ENCODE data around the gene AGTPBP1.
"Not testable (repeated sequence)": the region's sequence is repeated elsewhere in the genome, so short reads cannot be mapped to it uniquely, and the experiment has no call there.

Gene AGTPBP1

GRCh38 chr9:85738509-85738908 lies 3.2 kb downstream of the AGTPBP1 start:
- Mint-ChIP-seq H3K36me3 (ENCODE audit: low read depth) (peaks cover 2% of the 10 kb centered on the region), H3K9me3 (no peaks in the 10 kb centered on the region), H3K27ac (no peak overlapping the region), H3K4me3 (no peak overlapping the region), H3K27me3 (ENCODE audit: low read depth) (no peaks in the 10 kb centered on the region), H3K4me1 (ENCODE audit: low read depth) (peaks cover 22% of the 10 kb centered on the region)

DNA sequence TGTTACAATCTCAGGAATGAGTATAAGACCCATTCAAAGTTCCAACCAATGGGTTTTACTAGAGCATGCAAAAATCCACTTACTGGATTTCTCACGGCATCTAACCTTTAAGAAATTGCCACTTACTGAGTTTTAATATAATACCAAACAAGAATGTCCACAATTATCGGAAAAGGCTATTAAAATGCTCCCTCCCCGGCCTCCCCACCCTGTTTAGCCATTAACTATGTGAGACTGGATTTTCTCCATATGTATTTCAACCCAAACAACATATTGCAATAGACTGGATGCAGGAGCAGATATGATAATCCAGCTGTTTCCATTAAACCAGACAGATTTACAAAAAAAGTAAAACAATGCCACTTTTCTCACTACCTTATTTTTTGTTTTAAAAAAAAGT lies 4.1 kb downstream of the AGTPBP1 start:
- Mint-ChIP-seq H3K27ac (no peak overlapping the region), H3K36me3 (ENCODE audit: low read depth) (peaks cover 6% of the 10 kb centered on the region), H3K4me1 (ENCODE audit: low read depth) (peaks cover 21% of the 10 kb centered on the region), H3K4me3 (no peak overlapping the region), H3K27me3 (ENCODE audit: low read depth) (no peaks in the 10 kb centered on the region), H3K9me3 (no peaks in the 10 kb centered on the region)

DNA sequence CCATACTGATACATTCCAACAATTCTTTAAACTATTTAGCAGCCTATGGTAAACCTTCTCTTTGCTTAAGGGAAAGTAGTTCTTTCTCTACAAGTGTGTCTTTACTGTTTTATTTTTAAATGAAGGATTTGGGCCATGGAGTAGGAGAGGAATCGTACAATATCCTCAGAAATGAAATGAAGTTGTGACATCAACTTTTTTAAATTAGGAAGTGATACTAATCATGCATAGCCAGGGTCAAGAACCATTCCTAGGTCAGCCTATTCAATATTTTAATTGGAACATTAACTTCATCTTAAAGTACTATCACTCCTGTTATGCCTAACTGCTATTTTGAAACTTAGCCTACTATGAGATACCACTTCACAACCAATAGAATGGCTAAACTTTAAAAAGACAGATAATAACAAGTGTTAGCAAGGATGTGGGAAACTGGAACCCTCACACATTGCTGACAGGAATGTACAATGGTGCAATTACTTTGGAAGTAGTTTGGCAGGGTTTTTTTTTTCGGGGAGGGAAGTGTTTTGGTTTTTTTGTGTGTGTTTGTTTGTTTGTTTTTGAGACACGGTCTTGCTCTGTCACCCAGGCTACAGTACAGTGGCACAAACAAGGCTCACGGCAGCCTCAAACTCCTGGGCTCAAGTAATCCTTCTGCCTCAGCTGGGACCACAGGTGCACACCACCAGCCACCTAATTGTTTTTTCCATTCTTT lies 10.7 kb downstream of the AGTPBP1 start:
- H3K27ac Mint-ChIP-seq: no peak overlapping the region
- H3K9me3 Mint-ChIP-seq: no peaks in the 10 kb centered on the region
- peaks cover 6% of the 10 kb centered on the region for H3K36me3 Mint-ChIP-seq (ENCODE audit: low read depth)
- H3K4me3 Mint-ChIP-seq: no peak overlapping the region
- no peaks in the 10 kb centered on the region for H3K27me3 Mint-ChIP-seq (ENCODE audit: low read depth)
- H3K4me1 Mint-ChIP-seq (ENCODE audit: low read depth): peaks cover 46% of the 10 kb centered on the region

DNA sequence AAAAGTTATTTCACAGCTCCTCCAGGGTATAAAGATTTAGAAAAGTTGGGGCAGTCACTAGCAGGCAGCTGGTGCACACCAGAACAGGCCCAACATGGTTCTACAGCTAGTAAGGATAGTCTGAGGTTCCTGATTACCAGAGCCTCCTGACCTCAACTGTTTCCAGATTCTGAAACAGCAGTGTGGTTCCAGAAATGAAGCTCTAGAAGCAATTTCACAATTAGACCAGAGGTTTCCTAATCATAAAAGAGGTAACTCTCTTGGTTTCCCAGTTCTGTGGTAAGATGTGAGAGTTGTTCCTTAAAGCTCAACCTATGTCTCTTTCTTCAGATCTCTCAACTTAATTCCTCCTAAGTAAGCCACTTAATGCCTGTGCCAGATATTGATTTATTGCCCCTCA lies 11.9 kb downstream of the AGTPBP1 start:
- H3K27me3 Mint-ChIP-seq (ENCODE audit: low read depth): no peaks in the 10 kb centered on the region
- H3K9me3 Mint-ChIP-seq: no peaks in the 10 kb centered on the region
- no peak overlapping the region for H3K4me3 Mint-ChIP-seq
- H3K27ac Mint-ChIP-seq: no peak overlapping the region
- H3K36me3 Mint-ChIP-seq (ENCODE audit: low read depth): peaks cover 6% of the 10 kb centered on the region
- peaks cover 45% of the 10 kb centered on the region for H3K4me1 Mint-ChIP-seq (ENCODE audit: low read depth)

DNA sequence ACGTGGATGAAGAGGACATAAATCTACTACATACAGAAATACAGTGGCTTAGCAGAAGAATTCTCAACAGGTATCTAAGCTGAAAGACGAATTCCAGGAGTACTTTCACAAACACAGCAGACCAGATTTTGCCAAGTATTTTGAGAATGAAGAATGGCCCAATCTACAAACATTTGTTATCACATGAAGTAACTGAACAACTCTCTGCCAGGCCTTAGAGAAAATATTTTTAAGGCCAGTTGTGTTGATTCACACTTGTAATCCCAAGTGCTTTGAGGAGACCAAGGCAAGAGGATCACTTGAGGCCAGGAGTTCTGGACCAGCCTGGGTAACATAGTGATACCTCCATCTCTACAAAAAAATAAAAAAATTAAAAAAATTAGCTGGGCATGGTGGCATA lies 14.3 kb downstream of the AGTPBP1 start:
- Mint-ChIP-seq H3K27ac (no peak overlapping the region), H3K36me3 (ENCODE audit: low read depth) (peaks cover 8% of the 10 kb centered on the region), H3K9me3 (no peaks in the 10 kb centered on the region), H3K4me1 (ENCODE audit: low read depth) (peaks cover 52% of the 10 kb centered on the region), H3K27me3 (ENCODE audit: low read depth) (no peaks in the 10 kb centered on the region), H3K4me3 (no peak overlapping the region)

DNA sequence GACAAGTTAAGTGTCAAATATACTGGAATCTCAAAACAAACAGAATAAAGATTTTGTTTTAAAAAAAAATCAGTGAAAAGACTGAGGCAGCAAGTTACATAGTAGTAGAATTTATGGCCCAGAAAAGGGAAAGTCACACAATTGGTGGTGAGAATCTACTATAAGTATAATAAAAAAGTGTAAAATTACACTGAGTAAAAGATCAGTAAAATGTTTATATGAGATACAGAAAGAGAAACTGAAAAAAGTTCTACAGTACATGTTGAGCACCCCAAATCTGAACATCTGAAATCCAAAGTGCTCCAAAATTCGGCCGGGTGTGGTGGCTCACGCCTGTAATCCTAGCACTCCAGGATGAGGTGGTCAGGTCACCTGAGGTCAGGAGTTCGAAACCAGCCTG lies 15.0 kb downstream of the AGTPBP1 start:
- Mint-ChIP-seq H3K4me1 (ENCODE audit: low read depth) (peaks cover 49% of the 10 kb centered on the region), H3K4me3 (no peak overlapping the region), H3K36me3 (ENCODE audit: low read depth) (peaks cover 14% of the 10 kb centered on the region), H3K9me3 (no peaks in the 10 kb centered on the region), H3K27ac (no peak overlapping the region), H3K27me3 (ENCODE audit: low read depth) (no peaks in the 10 kb centered on the region)

DNA sequence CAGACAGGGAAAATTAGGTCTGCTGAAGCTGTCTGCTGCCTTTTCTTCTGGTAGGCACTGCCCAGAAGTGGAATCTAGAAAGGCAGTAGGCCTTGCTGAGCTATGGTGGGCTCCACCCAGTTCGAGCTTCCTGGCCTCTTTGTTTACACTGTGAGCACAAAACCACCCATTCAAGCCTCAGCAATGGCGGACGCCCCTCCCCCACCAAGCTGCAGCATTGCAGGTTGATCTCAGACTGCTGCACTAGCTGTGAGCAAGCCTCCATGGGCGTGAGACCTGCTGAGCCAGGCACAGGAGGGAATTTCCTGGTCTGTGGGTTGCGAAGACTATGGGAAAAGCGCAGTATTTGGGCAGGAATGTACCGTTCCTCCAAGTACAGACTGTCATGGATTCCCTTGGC lies 18.5 kb downstream of the AGTPBP1 start:
- H3K9me3 Mint-ChIP-seq: peaks cover 15% of the 10 kb centered on the region
- H3K4me3 Mint-ChIP-seq: no peak overlapping the region
- H3K4me1 Mint-ChIP-seq (ENCODE audit: low read depth): peaks cover 35% of the 10 kb centered on the region
- peak overlapping the region; percentile 20 for H3K27ac Mint-ChIP-seq
- peaks cover 26% of the 10 kb centered on the region for H3K36me3 Mint-ChIP-seq (ENCODE audit: low read depth)
- H3K27me3 Mint-ChIP-seq (ENCODE audit: low read depth): no peaks in the 10 kb centered on the region

- H3K4me3 Mint-ChIP-seq; H3K27ac Mint-ChIP-seq; H3K27me3 Mint-ChIP-seq (ENCODE audit: low read depth): not testable (repeated sequence)
- Mint-ChIP-seq H3K36me3 (ENCODE audit: low read depth) (peaks cover 26% of the 10 kb centered on the region), H3K4me1 (ENCODE audit: low read depth) (peaks cover 31% of the 10 kb centered on the region), H3K9me3 (peaks cover 15% of the 10 kb centered on the region)
These were observed 22.3 kb downstream of the AGTPBP1 start for GRCh38 chr9:85719411-85719810.

GRCh38 chr9:85717818-85718217 lies 23.9 kb downstream of the AGTPBP1 start:
- H3K27ac Mint-ChIP-seq; H3K4me3 Mint-ChIP-seq; H3K27me3 Mint-ChIP-seq (ENCODE audit: low read depth): not testable (repeated sequence)
- Mint-ChIP-seq H3K36me3 (ENCODE audit: low read depth) (peaks cover 25% of the 10 kb centered on the region), H3K9me3 (peaks cover 15% of the 10 kb centered on the region), H3K4me1 (ENCODE audit: low read depth) (peaks cover 19% of the 10 kb centered on the region)

- Mint-ChIP-seq H3K4me1 (ENCODE audit: low read depth) (peaks cover 17% of the 10 kb centered on the region), H3K27ac (no peak overlapping the region), H3K4me3 (no peak overlapping the region), H3K36me3 (ENCODE audit: low read depth) (peaks cover 23% of the 10 kb centered on the region), H3K9me3 (peaks cover 15% of the 10 kb centered on the region), H3K27me3 (ENCODE audit: low read depth) (no peaks in the 10 kb centered on the region)
These were observed 24.5 kb downstream of the AGTPBP1 start for GRCh38 chr9:85717220-85717619.

DNA sequence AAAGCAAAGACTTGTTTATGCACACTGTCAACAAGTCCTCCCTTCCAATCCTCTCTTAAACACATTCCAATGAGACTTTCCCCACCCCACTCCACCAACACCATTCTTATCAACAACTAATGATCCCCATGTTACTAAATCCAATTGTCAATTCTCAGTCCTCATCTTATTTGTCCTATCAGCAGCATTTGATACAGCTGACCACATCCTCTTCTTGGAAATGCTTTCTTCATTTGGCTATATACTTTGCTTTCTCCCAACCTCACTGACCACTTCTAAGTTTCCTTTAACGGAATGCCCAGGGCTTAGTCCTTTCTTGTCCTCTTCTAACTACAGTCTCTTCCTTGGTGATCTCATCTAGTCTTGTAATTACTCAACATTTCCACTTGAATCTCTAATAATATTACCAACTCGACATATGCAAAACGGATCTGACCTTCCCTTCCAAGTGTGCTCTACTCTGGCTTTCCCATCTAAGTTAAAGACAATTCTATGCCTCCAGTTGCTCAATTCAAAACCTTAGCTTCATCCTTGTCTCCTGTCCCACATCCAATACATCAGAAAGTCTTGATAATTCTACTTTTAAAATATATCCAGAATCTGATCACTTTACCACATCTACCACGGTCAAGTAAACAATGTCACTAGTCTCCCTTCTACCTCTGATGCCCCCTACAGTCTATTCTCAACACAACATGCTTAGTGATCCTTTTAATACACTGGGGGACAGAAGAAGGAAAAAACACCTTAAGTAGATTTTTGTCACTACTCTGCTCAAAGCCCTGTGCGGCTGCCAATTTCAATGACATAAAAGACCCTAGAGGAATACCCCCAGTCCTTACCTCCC lies 25.5 kb downstream of the AGTPBP1 start:
- Mint-ChIP-seq H3K36me3 (ENCODE audit: low read depth) (peaks cover 16% of the 10 kb centered on the region), H3K4me3 (no peak overlapping the region), H3K4me1 (ENCODE audit: low read depth) (peaks cover 17% of the 10 kb centered on the region), H3K27me3 (ENCODE audit: low read depth) (no peaks in the 10 kb centered on the region), H3K9me3 (peaks cover 12% of the 10 kb centered on the region), H3K27ac (no peak overlapping the region)

GRCh38 chr9:85715587-85715986 lies 26.2 kb downstream of the AGTPBP1 start:
- H3K9me3 Mint-ChIP-seq: peaks cover 12% of the 10 kb centered on the region
- H3K27ac Mint-ChIP-seq: no peak overlapping the region
- peaks cover 11% of the 10 kb centered on the region for H3K36me3 Mint-ChIP-seq (ENCODE audit: low read depth)
- H3K27me3 Mint-ChIP-seq (ENCODE audit: low read depth): no peaks in the 10 kb centered on the region
- no peak overlapping the region for H3K4me3 Mint-ChIP-seq
- H3K4me1 Mint-ChIP-seq (ENCODE audit: low read depth): peaks cover 17% of the 10 kb centered on the region

- no peak overlapping the region for H3K27ac Mint-ChIP-seq
These were observed 27.9 kb downstream of the AGTPBP1 start for GRCh38 chr9:85713897-85714296.

DNA sequence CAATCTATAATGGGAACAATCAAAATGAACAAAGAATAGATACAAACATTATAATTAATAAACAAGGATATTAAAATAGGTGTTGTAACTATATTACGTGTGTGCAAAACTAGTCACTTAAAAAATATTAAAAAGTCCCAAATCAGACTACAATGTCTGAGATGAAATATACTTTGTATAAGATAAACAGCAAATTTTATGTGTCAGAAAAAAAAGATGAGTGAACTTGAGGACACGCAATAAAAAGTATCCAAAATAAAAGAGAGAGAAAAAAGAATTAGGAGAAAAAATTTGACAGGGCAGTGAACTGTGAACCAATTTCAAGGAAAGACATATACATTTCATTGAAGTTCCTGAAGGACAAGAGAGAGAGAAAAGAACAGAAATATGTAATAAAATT lies 37.0 kb downstream of the AGTPBP1 start:
- Mint-ChIP-seq H3K27me3 (ENCODE audit: low read depth) (no peaks in the 10 kb centered on the region), H3K9me3 (peaks cover 5% of the 10 kb centered on the region), H3K27ac (no peak overlapping the region), H3K36me3 (ENCODE audit: low read depth) (peaks cover 12% of the 10 kb centered on the region), H3K4me1 (ENCODE audit: low read depth) (peaks cover 8% of the 10 kb centered on the region), H3K4me3 (no peak overlapping the region)

More at GRCh38 chr9:85713897-85714296, 27.9 kb downstream of the AGTPBP1 start:
- no peaks in the 10 kb centered on the region for H3K27me3 Mint-ChIP-seq (ENCODE audit: low read depth)
- peaks cover 18% of the 10 kb centered on the region for H3K36me3 Mint-ChIP-seq (ENCODE audit: low read depth)
- H3K4me3 Mint-ChIP-seq: no peak overlapping the region
- peaks cover 10% of the 10 kb centered on the region for H3K9me3 Mint-ChIP-seq
- H3K4me1 Mint-ChIP-seq (ENCODE audit: low read depth): peaks cover 17% of the 10 kb centered on the region

DNA sequence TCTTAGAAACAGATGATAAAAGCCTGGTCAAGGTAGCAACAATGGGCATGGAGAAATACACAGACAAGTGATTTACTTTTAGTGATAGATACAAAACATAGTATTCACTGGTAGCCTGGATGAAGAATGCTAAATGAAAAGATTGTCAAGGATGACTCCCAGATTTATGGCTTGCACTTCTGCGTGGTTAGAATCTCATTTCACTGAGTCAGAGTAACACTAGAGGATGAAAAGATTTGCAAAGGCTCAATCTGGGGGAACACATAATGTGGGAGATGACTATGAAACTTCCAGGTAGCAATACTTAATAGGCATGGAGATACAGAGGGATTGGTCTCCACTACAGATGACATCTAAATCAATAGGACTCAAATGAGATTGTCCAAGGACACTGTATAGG lies 38.4 kb downstream of the AGTPBP1 start:
- Mint-ChIP-seq H3K27ac (no peak overlapping the region), H3K36me3 (ENCODE audit: low read depth) (peaks cover 3% of the 10 kb centered on the region), H3K27me3 (ENCODE audit: low read depth) (no peaks in the 10 kb centered on the region), H3K4me1 (ENCODE audit: low read depth) (peaks cover 8% of the 10 kb centered on the region), H3K4me3 (no peak overlapping the region), H3K9me3 (no peaks in the 10 kb centered on the region)

All from T-helper 1 cell treated with Interleukin-12 subunit alpha and Interleukin-12 subunit beta and Interleukin-4 antibody, amounts not matched to agents 30 μg/mL and 1 μg/mL, for 36 hours (primary cell).